Endothelial cell (in vitro differentiated cells): ENCODE results near the gene CACNA1D. TPM values are rescaled to one million over a fixed set of nuclear protein-coding genes. Genes with fewer than 3 reads are reported as not detected.

Experiments
- DNase-seq: peaks from one replicate; pipeline ENCODE4 v3.0.0; 2021; ENCODE audit warnings: low spot score
- H3K27ac Mint-ChIP-seq: one replicate; pipeline ENCODE4 v1.8.0; 2021; ENCODE audit warnings: mixed read lengths, inconsistent platforms; ENCODE audit not compliant: unreplicated experiment
- H3K27me3 Mint-ChIP-seq: one replicate; pipeline ENCODE4 v1.8.0; 2021; ENCODE audit warnings: mild to moderate bottlenecking, moderate library complexity, mixed read lengths, inconsistent platforms; ENCODE audit not compliant: unreplicated experiment
- H3K36me3 Mint-ChIP-seq: one replicate; pipeline ENCODE4 v1.8.0; 2021; ENCODE audit warnings: mild to moderate bottlenecking, low read depth, mixed read lengths, inconsistent platforms; ENCODE audit not compliant: unreplicated experiment
- H3K4me1 Mint-ChIP-seq: one replicate; pipeline ENCODE4 v1.8.0; 2021; ENCODE audit warnings: mild to moderate bottlenecking, mixed read lengths, inconsistent platforms; ENCODE audit not compliant: unreplicated experiment
- H3K4me3 Mint-ChIP-seq: one replicate; pipeline ENCODE4 v1.8.0; 2021; ENCODE audit warnings: mild to moderate bottlenecking, mixed read lengths, inconsistent platforms; ENCODE audit not compliant: unreplicated experiment
- H3K9me3 Mint-ChIP-seq: one replicate; pipeline ENCODE4 v1.8.0; 2021; ENCODE audit warnings: mixed read lengths, inconsistent platforms; ENCODE audit not compliant: unreplicated experiment
- total RNA-seq: library from RNA; stranded (reverse); fragmentation: NEBNext Ultra II Directional; extraction: Animal tissue kit (Norgen Biotek cat#: 25700); gene quantifications from one replicate; pipeline ENCODE4 v1.2.1, GENCODE V29; 2021; ENCODE audit not compliant: unreplicated experiment
- TF ChIP-seq, protein P1 (sequence below): fragments of 200-600 bp; sonication (generic); IDR thresholded peaks from one replicate; pipeline ENCODE4 v1.5.0; 2021; ENCODE audit warnings: antibody characterized with exemption; ENCODE audit not compliant: unreplicated experiment

Gene CACNA1D
- total RNA-seq, 1 donor from 2014 or later = 208 TPM

DNA sequence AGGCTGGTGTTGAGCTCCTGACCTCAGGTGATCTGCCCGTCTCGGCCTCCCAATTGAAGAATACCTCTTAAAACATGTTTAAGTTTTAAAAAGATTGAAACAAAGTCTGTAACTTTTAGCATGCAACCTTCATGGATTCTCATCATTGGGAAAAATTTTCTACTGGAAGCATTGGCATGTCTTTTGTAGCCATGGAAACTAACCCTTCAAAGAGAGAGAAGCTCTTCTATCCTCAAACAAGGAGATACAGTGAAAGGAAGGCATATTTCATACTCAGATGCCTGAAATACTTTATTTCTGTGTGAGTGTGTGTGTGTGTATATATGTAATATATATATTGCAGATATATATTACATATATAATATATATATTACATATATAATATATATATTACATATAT is 196.9 kb downstream of the CACNA1D start:
- Mint-ChIP-seq H3K27me3 (no peaks in the 10 kb centered on the region), H3K4me1 (peaks cover 25% of the 10 kb centered on the region), H3K27ac (no peak overlapping the region), H3K9me3 (no peaks in the 10 kb centered on the region), H3K36me3 (peaks cover 5% of the 10 kb centered on the region), H3K4me3 (no peak overlapping the region)
- TF ChIP-seq, protein P1, sequence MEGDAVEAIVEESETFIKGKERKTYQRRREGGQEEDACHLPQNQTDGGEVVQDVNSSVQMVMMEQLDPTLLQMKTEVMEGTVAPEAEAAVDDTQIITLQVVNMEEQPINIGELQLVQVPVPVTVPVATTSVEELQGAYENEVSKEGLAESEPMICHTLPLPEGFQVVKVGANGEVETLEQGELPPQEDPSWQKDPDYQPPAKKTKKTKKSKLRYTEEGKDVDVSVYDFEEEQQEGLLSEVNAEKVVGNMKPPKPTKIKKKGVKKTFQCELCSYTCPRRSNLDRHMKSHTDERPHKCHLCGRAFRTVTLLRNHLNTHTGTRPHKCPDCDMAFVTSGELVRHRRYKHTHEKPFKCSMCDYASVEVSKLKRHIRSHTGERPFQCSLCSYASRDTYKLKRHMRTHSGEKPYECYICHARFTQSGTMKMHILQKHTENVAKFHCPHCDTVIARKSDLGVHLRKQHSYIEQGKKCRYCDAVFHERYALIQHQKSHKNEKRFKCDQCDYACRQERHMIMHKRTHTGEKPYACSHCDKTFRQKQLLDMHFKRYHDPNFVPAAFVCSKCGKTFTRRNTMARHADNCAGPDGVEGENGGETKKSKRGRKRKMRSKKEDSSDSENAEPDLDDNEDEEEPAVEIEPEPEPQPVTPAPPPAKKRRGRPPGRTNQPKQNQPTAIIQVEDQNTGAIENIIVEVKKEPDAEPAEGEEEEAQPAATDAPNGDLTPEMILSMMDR = no peak
- no peak for DNase-seq

DNA sequence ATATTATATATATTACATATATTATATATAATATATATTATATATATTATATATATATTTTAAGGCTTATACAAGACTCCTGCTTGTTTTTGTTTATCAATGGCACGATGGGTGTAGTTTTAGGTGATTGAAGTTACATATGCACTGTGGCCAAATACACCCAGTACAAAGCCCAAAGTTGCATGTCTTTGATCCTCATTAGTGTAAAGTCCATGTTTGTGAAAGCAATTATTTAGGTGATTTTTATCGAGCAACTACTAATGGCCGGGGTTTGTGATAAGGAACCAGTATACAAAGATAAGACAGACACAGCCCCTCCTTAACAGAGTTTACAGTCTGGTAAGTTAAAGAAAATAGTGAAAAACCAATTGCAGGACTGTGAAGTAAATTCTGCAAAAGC is 197.5 kb downstream of the CACNA1D start:
- H3K36me3 Mint-ChIP-seq = peaks cover 5% of the 10 kb centered on the region
- H3K27ac Mint-ChIP-seq = no peak overlapping the region
- TF ChIP-seq, protein P1 = no peak
- no peaks in the 10 kb centered on the region for H3K27me3 Mint-ChIP-seq
- H3K4me3 Mint-ChIP-seq = no peak overlapping the region
- DNase-seq = no peak
- H3K4me1 Mint-ChIP-seq = peaks cover 25% of the 10 kb centered on the region
- H3K9me3 Mint-ChIP-seq = no peaks in the 10 kb centered on the region

GRCh38 chr3:53693451-53693850 is 199.0 kb downstream of the CACNA1D start:
- no peaks in the 10 kb centered on the region for H3K27me3 Mint-ChIP-seq
- no peaks in the 10 kb centered on the region for H3K9me3 Mint-ChIP-seq
- peaks cover 5% of the 10 kb centered on the region for H3K36me3 Mint-ChIP-seq
- TF ChIP-seq, protein P1 = no peak
- H3K4me1 Mint-ChIP-seq = peaks cover 25% of the 10 kb centered on the region
- no peak for DNase-seq
- no peak overlapping the region for H3K4me3 Mint-ChIP-seq
- H3K27ac Mint-ChIP-seq = no peak overlapping the region

DNA sequence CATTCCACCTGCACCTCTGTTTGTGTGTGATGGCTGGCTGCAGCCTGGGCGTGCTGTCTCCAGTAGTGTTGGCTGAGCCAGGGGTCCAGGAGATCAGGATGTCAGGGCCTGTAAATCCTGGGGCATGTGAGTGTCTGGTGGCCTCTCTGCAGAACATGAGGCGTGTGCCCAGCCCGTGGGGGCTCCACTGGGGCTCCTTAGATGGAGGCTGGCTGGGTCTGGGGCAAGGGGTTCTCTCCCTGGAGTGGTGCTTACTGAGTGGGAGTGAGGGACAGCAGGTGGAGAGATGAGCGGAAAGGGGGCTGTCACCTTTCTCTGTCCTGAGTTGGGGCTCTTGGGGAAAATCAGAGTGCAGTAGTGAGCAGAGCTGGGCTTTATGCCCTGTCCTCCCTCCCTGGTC is 199.6 kb downstream of the CACNA1D start:
- no peaks in the 10 kb centered on the region for H3K27me3 Mint-ChIP-seq
- H3K9me3 Mint-ChIP-seq = no peaks in the 10 kb centered on the region
- H3K4me1 Mint-ChIP-seq = peaks cover 23% of the 10 kb centered on the region
- no peak for DNase-seq
- no peak overlapping the region for H3K4me3 Mint-ChIP-seq
- peaks cover 5% of the 10 kb centered on the region for H3K36me3 Mint-ChIP-seq
- TF ChIP-seq, protein P1 = no peak
- no peak overlapping the region for H3K27ac Mint-ChIP-seq

- Mint-ChIP-seq H3K36me3 (peaks cover 5% of the 10 kb centered on the region), H3K4me1 (peaks cover 18% of the 10 kb centered on the region)
- TF ChIP-seq, protein P1 = no peak
Measured at GRCh38 chr3:53694666-53695323, 200.4 kb downstream of the CACNA1D start.

More at GRCh38 chr3:53694666-53695323, 200.4 kb downstream of the CACNA1D start:
- no peak for DNase-seq
- no peaks in the 10 kb centered on the region for H3K27me3 Mint-ChIP-seq
- H3K9me3 Mint-ChIP-seq = no peaks in the 10 kb centered on the region
- H3K4me3 Mint-ChIP-seq = no peak overlapping the region
- H3K27ac Mint-ChIP-seq = no peak overlapping the region
